Epithelial cell of esophagus (primary cell): Measurements from ENCODE around the gene PTGES3L.
A peak's percentile ranks its signal among the peaks of the same experiment; 100 is the strongest.

Source experiments
- DNase-seq: peaks from one replicate; pipeline ENCODE4 v3.0.0; 2010; ENCODE audit warnings: low read depth
- H3K4me3 ChIP-seq: 2 replicates; pipeline ENCODE4 v1.5.1; 2011; ENCODE audit warnings: mild to moderate bottlenecking, low read length, control low read depth
- TF ChIP-seq, protein P1 (sequence below): IDR thresholded peaks from 2 replicates; pipeline ENCODE4 v1.5.1; 2011; ENCODE audit warnings: low read depth, mild to moderate bottlenecking, low read length, control low read depth, inconsistent platforms; ENCODE audit not compliant: insufficient read depth; ENCODE audit errors: missing control alignments

Gene PTGES3L

DNA sequence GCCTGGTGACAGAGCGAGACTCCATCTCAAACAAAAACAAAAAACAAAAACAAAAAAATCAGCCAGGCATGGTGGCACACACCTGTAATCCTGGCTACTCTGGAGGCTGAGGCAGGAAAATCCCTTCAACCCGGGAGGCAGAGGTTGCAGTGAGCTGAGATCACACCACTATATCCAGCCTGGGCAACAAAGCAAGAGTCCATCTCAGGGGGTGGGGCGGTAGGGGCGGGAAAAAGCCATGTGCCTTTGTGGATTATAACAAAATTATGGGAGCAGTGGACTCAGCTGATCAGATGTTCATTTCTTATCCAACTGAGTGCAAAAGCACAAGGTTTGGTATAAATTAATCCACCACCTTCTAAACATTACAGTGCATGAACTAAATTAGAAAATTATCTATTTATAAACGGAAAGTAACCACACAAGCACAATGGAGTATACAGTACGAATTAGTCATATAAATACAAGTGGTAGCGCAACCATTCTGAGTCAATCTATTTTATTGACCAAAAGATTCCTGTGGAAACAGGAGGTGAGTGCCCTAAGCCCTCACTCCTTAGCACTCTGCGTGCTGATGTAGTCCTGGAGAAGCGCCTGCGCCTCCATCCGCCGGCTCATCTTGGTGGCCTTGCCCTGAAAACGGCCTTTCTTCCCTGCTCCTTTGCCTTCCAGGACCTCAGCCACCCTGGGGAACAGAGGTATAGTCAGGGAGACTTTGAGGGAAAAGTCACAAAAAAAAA lies 29.7 kb downstream of the PTGES3L start:
- DNase-seq, result no peak
- TF ChIP-seq, protein P1, sequence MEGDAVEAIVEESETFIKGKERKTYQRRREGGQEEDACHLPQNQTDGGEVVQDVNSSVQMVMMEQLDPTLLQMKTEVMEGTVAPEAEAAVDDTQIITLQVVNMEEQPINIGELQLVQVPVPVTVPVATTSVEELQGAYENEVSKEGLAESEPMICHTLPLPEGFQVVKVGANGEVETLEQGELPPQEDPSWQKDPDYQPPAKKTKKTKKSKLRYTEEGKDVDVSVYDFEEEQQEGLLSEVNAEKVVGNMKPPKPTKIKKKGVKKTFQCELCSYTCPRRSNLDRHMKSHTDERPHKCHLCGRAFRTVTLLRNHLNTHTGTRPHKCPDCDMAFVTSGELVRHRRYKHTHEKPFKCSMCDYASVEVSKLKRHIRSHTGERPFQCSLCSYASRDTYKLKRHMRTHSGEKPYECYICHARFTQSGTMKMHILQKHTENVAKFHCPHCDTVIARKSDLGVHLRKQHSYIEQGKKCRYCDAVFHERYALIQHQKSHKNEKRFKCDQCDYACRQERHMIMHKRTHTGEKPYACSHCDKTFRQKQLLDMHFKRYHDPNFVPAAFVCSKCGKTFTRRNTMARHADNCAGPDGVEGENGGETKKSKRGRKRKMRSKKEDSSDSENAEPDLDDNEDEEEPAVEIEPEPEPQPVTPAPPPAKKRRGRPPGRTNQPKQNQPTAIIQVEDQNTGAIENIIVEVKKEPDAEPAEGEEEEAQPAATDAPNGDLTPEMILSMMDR, result no peak

DNA sequence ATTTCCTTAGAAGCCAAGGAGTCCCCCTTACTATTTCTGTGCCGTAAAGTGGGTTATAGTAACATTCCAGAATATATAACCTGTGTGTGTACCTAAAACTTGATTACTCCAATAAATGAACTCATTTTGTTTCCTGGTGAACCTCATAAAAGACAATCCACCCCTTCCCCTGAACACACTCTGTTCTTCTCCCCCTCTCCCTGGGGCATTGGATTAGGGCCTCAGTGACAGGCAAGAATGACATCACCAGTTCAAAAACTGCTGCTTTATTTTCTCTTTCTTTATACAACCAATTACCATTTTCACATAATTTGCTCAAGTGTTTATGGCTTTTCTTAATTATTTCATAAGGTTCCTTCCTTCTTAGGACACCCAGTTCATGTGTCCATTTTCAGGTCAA lies 33.1 kb downstream of the PTGES3L start:
- no peak overlapping the region for H3K4me3 ChIP-seq
- TF ChIP-seq, protein P1, result no peak

More for the DNA sequence above, 29.7 kb downstream of the PTGES3L start:
- H3K4me3 ChIP-seq, result no peak overlapping the region

DNA sequence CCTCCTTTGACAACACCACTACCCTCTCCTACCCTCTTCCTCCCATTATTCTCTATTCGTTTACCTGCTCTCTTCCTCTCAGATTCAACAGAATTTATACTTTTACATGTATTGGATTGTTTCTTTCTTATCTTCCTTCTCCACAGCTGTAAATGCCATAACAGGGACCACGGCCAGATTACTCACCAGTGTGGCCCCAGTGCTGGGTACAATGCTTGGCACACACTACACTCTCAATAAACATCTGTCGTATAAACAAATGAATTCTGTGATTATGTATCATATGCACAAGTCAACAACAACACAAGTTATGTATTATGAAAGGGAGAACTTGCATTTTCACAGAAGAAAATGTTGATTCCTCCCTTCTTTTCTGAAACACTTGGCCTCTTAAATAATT lies 35.7 kb downstream of the PTGES3L start:
- DNase-seq, result no peak
- TF ChIP-seq, protein P1, result no peak
- H3K4me3 ChIP-seq, result no peak overlapping the region

More for the DNA sequence above, 33.1 kb downstream of the PTGES3L start:
- no peak for DNase-seq

DNA sequence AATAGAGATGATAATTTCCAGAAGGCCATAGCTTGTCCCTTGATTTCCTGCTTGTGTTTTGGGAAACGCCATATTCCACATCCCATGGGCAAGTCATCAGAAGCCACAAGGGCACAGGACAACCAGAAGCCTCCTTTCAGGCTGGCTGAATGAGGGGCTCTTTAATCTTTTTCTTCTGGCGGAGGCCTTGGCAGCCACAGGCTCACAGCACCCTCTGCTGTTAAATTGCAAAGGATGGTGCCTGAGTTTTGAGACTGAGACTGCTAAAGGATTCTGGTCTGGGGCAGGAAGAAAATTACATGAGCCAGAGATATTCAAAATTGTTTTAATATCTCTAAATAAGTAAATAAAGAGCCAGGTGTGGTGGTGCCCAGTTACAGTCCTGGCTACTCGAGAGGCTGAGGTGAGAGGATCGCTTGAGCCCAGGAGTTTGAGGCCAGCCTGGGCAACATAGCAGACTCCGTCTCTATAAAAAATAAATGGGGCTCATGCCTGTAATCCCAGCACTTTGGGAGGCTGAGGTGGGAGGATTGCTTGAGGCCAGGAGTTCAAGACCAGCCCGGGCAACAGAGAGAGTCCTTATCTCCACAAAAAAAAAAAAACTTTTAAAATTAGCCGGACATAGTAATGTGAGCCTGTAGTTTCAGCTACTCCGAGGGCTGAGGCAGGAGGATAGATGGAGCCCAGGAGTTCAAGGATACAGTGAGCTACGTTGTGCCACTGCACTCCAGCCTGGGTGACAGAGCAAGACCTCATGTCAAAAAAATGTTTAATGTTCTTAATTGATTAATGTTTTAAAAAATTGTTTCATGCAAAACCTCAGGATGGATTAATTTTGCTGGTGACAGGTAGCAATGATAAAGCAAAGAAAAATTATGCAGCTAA lies 41.9 kb downstream of the PTGES3L start:
- no peak overlapping the region for H3K4me3 ChIP-seq
- TF ChIP-seq, protein P1, result peak; percentile 70
- DNase-seq, result peak; percentile 59

DNA sequence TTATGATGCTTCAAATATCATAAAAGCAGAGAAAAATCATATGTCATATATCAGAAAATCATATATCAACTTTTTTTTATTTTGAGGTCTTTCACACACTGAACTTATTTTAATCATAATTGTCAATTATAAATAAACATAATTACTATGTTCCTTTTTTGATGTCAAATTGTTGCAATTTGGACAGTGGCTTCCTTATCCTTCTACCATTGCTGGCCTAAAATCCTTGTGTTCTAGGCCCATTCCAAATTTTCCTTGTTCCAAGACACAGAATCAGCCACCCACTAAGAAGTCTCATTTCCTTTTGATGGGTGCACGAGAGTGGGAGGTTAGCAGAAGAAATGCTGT lies 50.4 kb downstream of the PTGES3L start:
- TF ChIP-seq, protein P1, result no peak
- no peak for DNase-seq
- H3K4me3 ChIP-seq, result no peak overlapping the region

DNA sequence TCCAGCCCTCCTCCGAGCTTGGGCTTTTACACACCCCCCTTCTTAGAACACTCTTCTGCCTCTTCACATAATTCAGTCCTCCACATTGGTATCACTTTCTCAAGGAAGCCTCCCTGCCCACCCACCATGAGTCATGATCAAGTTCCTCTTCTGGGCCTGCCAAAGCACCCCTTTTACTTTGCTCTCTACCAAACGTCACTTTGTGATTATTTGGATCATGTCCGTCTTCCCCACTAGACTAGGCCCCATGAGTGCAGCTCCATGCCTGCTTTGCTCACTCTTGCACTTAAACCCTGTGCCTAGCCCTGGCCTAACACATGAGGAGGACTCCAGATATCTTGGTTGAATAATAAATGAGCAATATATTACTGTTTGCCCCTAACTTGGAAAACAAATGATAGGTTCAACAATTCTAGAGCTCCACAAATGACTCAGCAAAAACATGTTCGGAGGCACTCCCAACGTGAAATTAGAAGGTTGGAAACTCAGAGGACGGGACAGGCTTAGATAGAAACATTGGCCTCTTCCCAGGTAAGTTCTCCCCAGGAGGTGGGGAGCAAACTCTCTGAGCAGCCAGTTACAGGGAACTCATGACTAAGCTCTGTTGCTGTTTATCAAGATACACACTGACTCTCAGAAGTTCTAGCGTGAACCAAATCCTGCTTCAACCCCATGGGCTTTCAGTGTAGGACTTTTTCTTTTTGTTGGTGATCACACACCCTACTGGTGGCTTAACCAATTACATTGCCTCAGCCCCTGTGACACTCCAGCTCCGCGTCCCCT lies 51.0 kb downstream of the PTGES3L start:
- DNase-seq, result peak; percentile 73
- TF ChIP-seq, protein P1, result peak; percentile 57
- no peak overlapping the region for H3K4me3 ChIP-seq
